NCI-H2196 treated with DMSO at 0.1 percent for 48 hours (cell line): ENCODE data around the gene ZNF853.
"Not testable (repeated sequence)": the region's sequence is repeated elsewhere in the genome, so short reads cannot be mapped to it uniquely, and the experiment has no call there.

ENCODE experiments used
- DNase-seq: peaks from one replicate; lab custom pipeline; 2025; ENCODE audit not compliant: unreplicated experiment; lab: John Stamatoyannopoulos, UW

Gene ZNF853

GRCh38 chr7:6606866-6607583 is 8.4 kb upstream of the ZNF853 start:
- DNase-seq = no peak

GRCh38 chr7:6607651-6608051 is 7.8 kb upstream of the ZNF853 start:
- DNase-seq = no peak

GRCh38 chr7:6608081-6608480 is 7.3 kb upstream of the ZNF853 start:
- no peak for DNase-seq

GRCh38 chr7:6608794-6609193 is 6.6 kb upstream of the ZNF853 start:
- DNase-seq = no peak

- DNase-seq = no peak
These were observed 2.6 kb upstream of the ZNF853 start for GRCh38 chr7:6612819-6613218.

GRCh38 chr7:6613706-6614105 is 1.7 kb upstream of the ZNF853 start:
- no peak for DNase-seq

GRCh38 chr7:6615723-6616555 is 529 bp downstream of the ZNF853 start:
- DNase-seq = peak; percentile 59

GRCh38 chr7:6616854-6617643 is 1.6 kb downstream of the ZNF853 start:
- DNase-seq = no peak

GRCh38 chr7:6618621-6619020 is 3.2 kb downstream of the ZNF853 start:
- no peak for DNase-seq

- DNase-seq = no peak
These were observed 4.6 kb downstream of the ZNF853 start for GRCh38 chr7:6619961-6620360.

- DNase-seq = no peak
These were observed 6.1 kb downstream of the ZNF853 start for GRCh38 chr7:6621195-6622133.

GRCh38 chr7:6622134-6622710 is 6.8 kb downstream of the ZNF853 start:
- no peak for DNase-seq

- no peak for DNase-seq
These were observed 8.3 kb downstream of the ZNF853 start for GRCh38 chr7:6623589-6624245.

GRCh38 chr7:6624246-6624611 is 8.8 kb downstream of the ZNF853 start:
- DNase-seq = no peak

- peak; percentile 67 for DNase-seq
These were observed 12.6 kb downstream of the ZNF853 start for GRCh38 chr7:6628045-6628444.

GRCh38 chr7:6630007-6630849 is 14.8 kb downstream of the ZNF853 start:
- DNase-seq = no peak

- DNase-seq = no peak
These were observed 16.2 kb downstream of the ZNF853 start for GRCh38 chr7:6631605-6632004.

GRCh38 chr7:6634021-6634420 is 18.6 kb downstream of the ZNF853 start:
- no peak for DNase-seq

GRCh38 chr7:6634971-6635370 is 19.6 kb downstream of the ZNF853 start:
- DNase-seq = not testable (repeated sequence)
